ENCODE results near the gene ABCA6.

DNA sequence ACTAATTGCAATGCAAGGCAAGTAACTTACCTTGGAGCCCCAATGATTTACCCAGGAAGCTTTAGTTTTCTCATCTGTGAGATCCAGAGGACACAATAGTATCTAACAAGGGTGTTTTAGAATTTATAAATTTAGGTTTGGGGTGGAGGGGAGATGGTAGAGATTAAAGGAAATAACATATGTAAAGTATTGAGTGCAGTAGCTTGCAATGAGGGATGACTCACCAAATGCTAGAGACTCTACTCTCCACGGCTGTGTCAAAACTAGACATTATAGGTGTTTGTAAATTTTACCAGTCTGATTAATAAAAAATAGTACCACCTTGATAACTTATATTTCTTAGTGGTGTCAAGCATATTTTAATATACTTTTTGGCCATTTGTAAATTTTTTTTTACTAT is 77.2 kb downstream of the ABCA6 start:
- no peak for TF ChIP-seq POLR2A (IDR thresholded peaks at IDR 0.05; ENCODE audit: low read depth, low read length)
- TF ChIP-seq POLR2AphosphoS5 (IDR thresholded peaks at IDR 0.05; ENCODE audit: low read length), result no peak
- no peak for TF ChIP-seq PAX5 (IDR thresholded peaks at IDR 0.05; ENCODE audit: borderline replicate concordance, low read depth, low read length)
- TF ChIP-seq, protein P1, sequence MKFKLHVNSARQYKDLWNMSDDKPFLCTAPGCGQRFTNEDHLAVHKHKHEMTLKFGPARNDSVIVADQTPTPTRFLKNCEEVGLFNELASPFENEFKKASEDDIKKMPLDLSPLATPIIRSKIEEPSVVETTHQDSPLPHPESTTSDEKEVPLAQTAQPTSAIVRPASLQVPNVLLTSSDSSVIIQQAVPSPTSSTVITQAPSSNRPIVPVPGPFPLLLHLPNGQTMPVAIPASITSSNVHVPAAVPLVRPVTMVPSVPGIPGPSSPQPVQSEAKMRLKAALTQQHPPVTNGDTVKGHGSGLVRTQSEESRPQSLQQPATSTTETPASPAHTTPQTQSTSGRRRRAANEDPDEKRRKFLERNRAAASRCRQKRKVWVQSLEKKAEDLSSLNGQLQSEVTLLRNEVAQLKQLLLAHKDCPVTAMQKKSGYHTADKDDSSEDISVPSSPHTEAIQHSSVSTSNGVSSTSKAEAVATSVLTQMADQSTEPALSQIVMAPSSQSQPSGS (IDR thresholded peaks at IDR 0.05; ENCODE audit: low read length), result no peak
- TF ChIP-seq, protein P2, sequence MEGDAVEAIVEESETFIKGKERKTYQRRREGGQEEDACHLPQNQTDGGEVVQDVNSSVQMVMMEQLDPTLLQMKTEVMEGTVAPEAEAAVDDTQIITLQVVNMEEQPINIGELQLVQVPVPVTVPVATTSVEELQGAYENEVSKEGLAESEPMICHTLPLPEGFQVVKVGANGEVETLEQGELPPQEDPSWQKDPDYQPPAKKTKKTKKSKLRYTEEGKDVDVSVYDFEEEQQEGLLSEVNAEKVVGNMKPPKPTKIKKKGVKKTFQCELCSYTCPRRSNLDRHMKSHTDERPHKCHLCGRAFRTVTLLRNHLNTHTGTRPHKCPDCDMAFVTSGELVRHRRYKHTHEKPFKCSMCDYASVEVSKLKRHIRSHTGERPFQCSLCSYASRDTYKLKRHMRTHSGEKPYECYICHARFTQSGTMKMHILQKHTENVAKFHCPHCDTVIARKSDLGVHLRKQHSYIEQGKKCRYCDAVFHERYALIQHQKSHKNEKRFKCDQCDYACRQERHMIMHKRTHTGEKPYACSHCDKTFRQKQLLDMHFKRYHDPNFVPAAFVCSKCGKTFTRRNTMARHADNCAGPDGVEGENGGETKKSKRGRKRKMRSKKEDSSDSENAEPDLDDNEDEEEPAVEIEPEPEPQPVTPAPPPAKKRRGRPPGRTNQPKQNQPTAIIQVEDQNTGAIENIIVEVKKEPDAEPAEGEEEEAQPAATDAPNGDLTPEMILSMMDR (IDR thresholded peaks at IDR 0.05 in 2 of 3, conservative IDR thresholded peaks at IDR 0.05 in 1 of 3; ENCODE audit: control insufficient read depth in 2 of 3, extremely low read depth in 1 of 3, insufficient read depth in 1 of 3, low read depth in 3 of 3, low read length in 3 of 3), result no peak
- TF ChIP-seq HDGF (IDR thresholded peaks at IDR 0.05), result no peak
- TF ChIP-seq RFX5 (IDR thresholded peaks at IDR 0.05; ENCODE audit: low read depth, low read length), result no peak
- no peak for TF ChIP-seq NFIC (IDR thresholded peaks at IDR 0.05; ENCODE audit: low read depth, low read length)
- TF ChIP-seq MTA3 (IDR thresholded peaks at IDR 0.05; ENCODE audit: borderline replicate concordance, low read length), result no peak
- TF ChIP-seq, protein P3, sequence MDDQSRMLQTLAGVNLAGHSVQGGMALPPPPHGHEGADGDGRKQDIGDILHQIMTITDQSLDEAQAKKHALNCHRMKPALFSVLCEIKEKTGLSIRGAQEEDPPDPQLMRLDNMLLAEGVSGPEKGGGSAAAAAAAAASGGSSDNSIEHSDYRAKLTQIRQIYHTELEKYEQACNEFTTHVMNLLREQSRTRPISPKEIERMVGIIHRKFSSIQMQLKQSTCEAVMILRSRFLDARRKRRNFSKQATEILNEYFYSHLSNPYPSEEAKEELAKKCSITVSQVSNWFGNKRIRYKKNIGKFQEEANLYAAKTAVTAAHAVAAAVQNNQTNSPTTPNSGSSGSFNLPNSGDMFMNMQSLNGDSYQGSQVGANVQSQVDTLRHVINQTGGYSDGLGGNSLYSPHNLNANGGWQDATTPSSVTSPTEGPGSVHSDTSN (IDR thresholded peaks at IDR 0.05; ENCODE audit: insufficient replicate concordance, low read depth, low read length), result no peak
- TF ChIP-seq, protein P4, sequence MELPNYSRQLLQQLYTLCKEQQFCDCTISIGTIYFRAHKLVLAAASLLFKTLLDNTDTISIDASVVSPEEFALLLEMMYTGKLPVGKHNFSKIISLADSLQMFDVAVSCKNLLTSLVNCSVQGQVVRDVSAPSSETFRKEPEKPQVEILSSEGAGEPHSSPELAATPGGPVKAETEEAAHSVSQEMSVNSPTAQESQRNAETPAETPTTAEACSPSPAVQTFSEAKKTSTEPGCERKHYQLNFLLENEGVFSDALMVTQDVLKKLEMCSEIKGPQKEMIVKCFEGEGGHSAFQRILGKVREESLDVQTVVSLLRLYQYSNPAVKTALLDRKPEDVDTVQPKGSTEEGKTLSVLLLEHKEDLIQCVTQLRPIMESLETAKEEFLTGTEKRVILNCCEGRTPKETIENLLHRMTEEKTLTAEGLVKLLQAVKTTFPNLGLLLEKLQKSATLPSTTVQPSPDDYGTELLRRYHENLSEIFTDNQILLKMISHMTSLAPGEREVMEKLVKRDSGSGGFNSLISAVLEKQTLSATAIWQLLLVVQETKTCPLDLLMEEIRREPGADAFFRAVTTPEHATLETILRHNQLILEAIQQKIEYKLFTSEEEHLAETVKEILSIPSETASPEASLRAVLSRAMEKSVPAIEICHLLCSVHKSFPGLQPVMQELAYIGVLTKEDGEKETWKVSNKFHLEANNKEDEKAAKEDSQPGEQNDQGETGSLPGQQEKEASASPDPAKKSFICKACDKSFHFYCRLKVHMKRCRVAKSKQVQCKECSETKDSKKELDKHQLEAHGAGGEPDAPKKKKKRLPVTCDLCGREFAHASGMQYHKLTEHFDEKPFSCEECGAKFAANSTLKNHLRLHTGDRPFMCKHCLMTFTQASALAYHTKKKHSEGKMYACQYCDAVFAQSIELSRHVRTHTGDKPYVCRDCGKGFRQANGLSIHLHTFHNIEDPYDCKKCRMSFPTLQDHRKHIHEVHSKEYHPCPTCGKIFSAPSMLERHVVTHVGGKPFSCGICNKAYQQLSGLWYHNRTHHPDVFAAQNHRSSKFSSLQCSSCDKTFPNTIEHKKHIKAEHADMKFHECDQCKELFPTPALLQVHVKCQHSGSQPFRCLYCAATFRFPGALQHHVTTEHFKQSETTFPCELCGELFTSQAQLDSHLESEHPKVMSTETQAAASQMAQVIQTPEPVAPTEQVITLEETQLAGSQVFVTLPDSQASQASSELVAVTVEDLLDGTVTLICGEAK (IDR thresholded peaks at IDR 0.05; ENCODE audit: borderline replicate concordance), result no peak
- TF ChIP-seq SP1 (IDR thresholded peaks at IDR 0.05; ENCODE audit: low read depth, low read length), result no peak
- TF ChIP-seq SIX5 (IDR thresholded peaks at IDR 0.05; ENCODE audit: low read depth, low read length, severe bottlenecking), result no peak
- TF ChIP-seq ZSCAN29 (IDR thresholded peaks at IDR 0.05), result no peak
